Measurements from ENCODE around the gene SPR.
"Not testable (repeated sequence)": the region's sequence is repeated elsewhere in the genome, so short reads cannot be mapped to it uniquely, and the experiment has no call there.

SPR gene

GRCh38 chr2:72889991-72890390 lies 2.8 kb downstream of the SPR start:
- no peak for DNase-seq (ENCODE audit: low read depth)

GRCh38 chr2:72891091-72891818 lies 4.0 kb downstream of the SPR start:
- no peak for DNase-seq (ENCODE audit: low read depth)

- no peak for DNase-seq (ENCODE audit: low read depth)
Measured at GRCh38 chr2:72892506-72893173, 5.4 kb downstream of the SPR start.

- no peak for DNase-seq (ENCODE audit: low read depth)
Measured at GRCh38 chr2:72893594-72894319, 6.5 kb downstream of the SPR start.

GRCh38 chr2:72894514-72894913 lies 7.3 kb downstream of the SPR start:
- no peak for DNase-seq (ENCODE audit: low read depth)

- no peak for DNase-seq (ENCODE audit: low read depth)
Measured at GRCh38 chr2:72895154-72895553, 7.9 kb downstream of the SPR start.

GRCh38 chr2:72895759-72896281 lies 8.6 kb downstream of the SPR start:
- no peak for DNase-seq (ENCODE audit: low read depth)

- no peak for DNase-seq (ENCODE audit: low read depth)
Measured at GRCh38 chr2:72896446-72896845, 9.2 kb downstream of the SPR start.

- DNase-seq (ENCODE audit: low read depth), result no peak
Measured at GRCh38 chr2:72897785-72898584, 10.8 kb downstream of the SPR start.

GRCh38 chr2:72898585-72898906 lies 11.3 kb downstream of the SPR start:
- DNase-seq (ENCODE audit: low read depth), result no peak

- no peak for DNase-seq (ENCODE audit: low read depth)
Measured at GRCh38 chr2:72900191-72900825, 13.1 kb downstream of the SPR start.

- no peak for DNase-seq (ENCODE audit: low read depth)
Measured at GRCh38 chr2:72901426-72901825, 14.2 kb downstream of the SPR start.

GRCh38 chr2:72907369-72907768 lies 20.2 kb downstream of the SPR start:
- DNase-seq (ENCODE audit: low read depth), result not testable (repeated sequence)

GRCh38 chr2:72908741-72909140 lies 21.5 kb downstream of the SPR start:
- DNase-seq (ENCODE audit: low read depth), result no peak

GRCh38 chr2:72911256-72911655 lies 24.0 kb downstream of the SPR start:
- no peak for DNase-seq (ENCODE audit: low read depth)

- DNase-seq (ENCODE audit: low read depth), result no peak
Measured at GRCh38 chr2:72913486-72914205, 26.4 kb downstream of the SPR start.

GRCh38 chr2:72914206-72914559 lies 27.0 kb downstream of the SPR start:
- DNase-seq (ENCODE audit: low read depth), result no peak

- no peak for DNase-seq (ENCODE audit: low read depth)
Measured at GRCh38 chr2:72914589-72915319, 27.5 kb downstream of the SPR start.

- no peak for DNase-seq (ENCODE audit: low read depth)
Measured at GRCh38 chr2:72915320-72915906, 28.2 kb downstream of the SPR start.

Data from T follicular helper cell (primary cell).